NCI-H1048 (cell line): ENCODE results near the gene BRD2.

Experiments
- DNase-seq: peaks from one replicate; lab custom pipeline; 2025; lab: John Stamatoyannopoulos, UW

The BRD2 gene

GRCh38 chr6:32993363-32993973 is 25.1 kb downstream of the BRD2 start:
- no peak for DNase-seq

- DNase-seq, result no peak
Measured at GRCh38 chr6:32995448-32995847, 27.1 kb downstream of the BRD2 start.

- no peak for DNase-seq
Measured at GRCh38 chr6:33000055-33000454, 31.7 kb downstream of the BRD2 start.

- DNase-seq, result no peak
Measured at GRCh38 chr6:33001685-33002084, 33.3 kb downstream of the BRD2 start.

GRCh38 chr6:33004940-33005339 is 36.5 kb downstream of the BRD2 start:
- no peak for DNase-seq

- no peak for DNase-seq
Measured at GRCh38 chr6:33007831-33008400, 39.5 kb downstream of the BRD2 start.

- no peak for DNase-seq
Measured at GRCh38 chr6:33008944-33009861, 40.8 kb downstream of the BRD2 start, which contains the start of gene HLA-DOA. Gene HLA-DOA (minus strand): TSS chr6:33009591.

- DNase-seq, result no peak
Measured at GRCh38 chr6:33010356-33010755, 42.0 kb downstream of the BRD2 start.

GRCh38 chr6:33013608-33014007 is 45.2 kb downstream of the BRD2 start:
- DNase-seq, result no peak

GRCh38 chr6:33014841-33015634 is 46.6 kb downstream of the BRD2 start:
- no peak for DNase-seq

GRCh38 chr6:33015798-33016197 is 47.4 kb downstream of the BRD2 start:
- DNase-seq, result no peak

GRCh38 chr6:33017018-33017417 is 48.6 kb downstream of the BRD2 start:
- no peak for DNase-seq

- no peak for DNase-seq
Measured at GRCh38 chr6:33017694-33018353, 49.4 kb downstream of the BRD2 start.

- DNase-seq, result no peak
Measured at GRCh38 chr6:33018418-33018817, 50.0 kb downstream of the BRD2 start.

GRCh38 chr6:33018904-33019303 is 50.5 kb downstream of the BRD2 start:
- DNase-seq, result no peak

GRCh38 chr6:33019372-33019771 is 51.0 kb downstream of the BRD2 start:
- DNase-seq, result no peak

- no peak for DNase-seq
Measured at GRCh38 chr6:33021917-33022316, 53.5 kb downstream of the BRD2 start.

GRCh38 chr6:33023536-33023935 is 55.1 kb downstream of the BRD2 start:
- no peak for DNase-seq

GRCh38 chr6:33024521-33024920 is 56.1 kb downstream of the BRD2 start:
- DNase-seq, result no peak

GRCh38 chr6:33028220-33028849 is 59.9 kb downstream of the BRD2 start:
- no peak for DNase-seq
